T47D (cell line): ENCODE data around the gene PGM2.

ENCODE experiments used
- DNase-seq, 2 experiments: peaks; one replicate each; pipeline versions ENCODE4 v3.0.0 to v3.0.0-alpha.2; 2011 to 2012; ENCODE audit warnings: low read depth in 1 of 2, low spot score in 1 of 2
- JUND ChIP-seq: IDR thresholded peaks from 2 replicates; pipeline ENCODE4 v1.6.1; 2012; ENCODE audit warnings: low read depth
- in situ Hi-C: cut with HindIII; loops from 2 replicates; pipeline ENCODE4 v1.10.0; 2016; ENCODE audit warnings: low sequenced_read_pairs, low pct_unique_long_range_greater_than_20kb

Gene PGM2

GRCh38 chr4:37852376-37852775, 25.9 kb downstream of the PGM2 start:
- TF ChIP-seq JUND = no peak
- no peak for DNase-seq
- in situ Hi-C loops = no loop called here

DNA sequence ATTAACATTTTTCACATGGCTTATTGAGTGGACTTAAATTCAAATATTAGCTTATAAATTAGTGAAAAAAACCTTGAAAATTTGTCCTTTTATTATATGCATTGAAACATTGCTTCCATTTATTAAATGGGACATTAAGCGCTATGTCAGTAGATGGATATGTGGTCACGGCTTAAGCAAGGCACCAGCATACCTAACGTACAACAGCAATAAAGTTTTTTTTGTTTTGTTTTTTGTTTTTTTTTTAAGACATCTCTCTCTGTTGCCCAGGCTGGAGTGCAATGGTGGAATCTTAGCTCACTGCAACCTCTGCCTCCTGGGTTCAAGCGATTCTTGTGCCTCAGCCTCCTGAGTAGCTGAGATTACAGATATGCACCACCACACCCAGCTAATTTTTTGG, 31.6 kb downstream of the PGM2 start:
- DNase-seq = no peak
- in situ Hi-C loops = no loop called here
- TF ChIP-seq JUND = no peak

DNA sequence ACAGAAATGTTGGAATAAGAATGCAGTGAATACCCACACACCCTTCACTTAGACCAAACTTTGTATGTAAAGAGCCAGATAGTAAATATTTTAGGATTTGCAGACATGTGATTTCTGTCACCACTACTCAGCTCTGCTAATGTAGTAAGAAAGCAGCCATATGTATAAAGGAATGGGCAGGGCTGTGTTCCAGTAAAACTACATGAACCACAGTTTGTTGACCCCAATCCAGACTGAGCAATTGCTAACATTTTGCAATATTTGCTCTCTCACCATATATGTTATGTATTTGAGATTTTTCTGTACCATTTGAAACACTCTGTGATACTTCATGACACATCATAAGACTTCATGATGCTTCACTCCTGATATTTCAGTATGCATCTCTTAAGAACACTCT, 32.4 kb downstream of the PGM2 start:
- in situ Hi-C loops = no loop called here
- no peak for DNase-seq
- no peak for TF ChIP-seq JUND

DNA sequence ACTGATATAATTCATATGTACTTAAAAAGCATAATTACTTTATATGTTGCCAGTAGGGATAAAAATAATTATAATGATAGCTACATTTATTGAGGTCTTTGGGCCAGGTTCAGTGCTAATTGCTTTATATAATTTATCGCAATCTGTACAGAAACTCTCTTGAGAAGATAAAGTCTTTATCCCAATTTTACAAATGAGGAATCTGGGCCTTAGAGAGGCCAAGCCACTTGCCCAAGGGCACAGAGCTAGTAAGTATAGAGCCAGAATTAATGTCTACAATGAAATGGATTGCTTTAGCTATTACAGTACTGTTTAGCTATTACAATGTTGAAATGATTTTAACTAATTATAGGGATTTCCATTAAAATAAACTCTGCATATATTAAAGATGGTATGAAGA, 33.8 kb downstream of the PGM2 start:
- in situ Hi-C loops = no loop called here
- no peak for DNase-seq
- TF ChIP-seq JUND = no peak

- in situ Hi-C loops = no loop called here
- DNase-seq = no peak
Observed at GRCh38 chr4:37862961-37863360, 36.5 kb downstream of the PGM2 start.

GRCh38 chr4:37864786-37865185, 38.3 kb downstream of the PGM2 start:
- in situ Hi-C loops = no loop called here
- TF ChIP-seq JUND = no peak
- DNase-seq = no peak

More at GRCh38 chr4:37862961-37863360, 36.5 kb downstream of the PGM2 start:
- TF ChIP-seq JUND = no peak

DNA sequence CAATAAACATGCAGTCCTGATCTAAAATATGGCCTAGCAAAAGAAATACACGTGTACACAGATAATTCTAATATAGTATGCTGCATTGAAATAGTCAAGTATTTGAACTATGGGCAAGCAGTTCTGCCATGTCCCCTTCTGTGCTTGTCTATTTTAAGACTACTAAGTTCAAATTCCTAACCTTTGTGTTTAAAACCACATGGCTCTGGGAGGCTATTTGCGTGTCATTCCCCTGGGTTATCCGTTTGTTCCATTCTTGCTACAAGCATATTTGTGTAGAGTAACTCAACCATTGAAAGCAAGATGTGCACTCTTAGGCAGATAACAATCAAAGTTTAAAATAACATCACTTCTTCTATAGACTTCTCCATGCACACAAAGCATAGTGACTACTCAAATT, 39.0 kb downstream of the PGM2 start:
- no peak for TF ChIP-seq JUND
- in situ Hi-C loops = no loop called here
- DNase-seq = no peak

DNA sequence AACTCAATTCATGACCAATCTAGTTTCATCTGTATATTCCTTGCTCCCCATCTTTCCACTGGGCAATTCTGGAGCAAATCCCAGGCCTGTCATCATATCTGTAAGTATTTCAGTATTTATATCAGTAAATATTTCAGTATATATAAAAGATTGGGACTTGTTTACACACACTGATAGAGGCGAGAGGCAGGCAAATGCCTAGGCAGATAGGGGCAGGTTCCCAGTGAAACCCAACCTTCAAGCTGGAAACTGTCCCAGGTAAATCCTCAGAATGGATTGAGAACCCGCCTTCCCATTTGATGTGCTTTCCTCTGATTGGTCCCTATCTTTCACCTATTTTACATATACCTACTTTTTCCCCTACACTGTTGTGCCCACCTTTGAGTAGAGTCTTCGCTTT, 40.6 kb downstream of the PGM2 start:
- in situ Hi-C loops = no loop called here
- no peak for TF ChIP-seq JUND
- no peak for DNase-seq

DNA sequence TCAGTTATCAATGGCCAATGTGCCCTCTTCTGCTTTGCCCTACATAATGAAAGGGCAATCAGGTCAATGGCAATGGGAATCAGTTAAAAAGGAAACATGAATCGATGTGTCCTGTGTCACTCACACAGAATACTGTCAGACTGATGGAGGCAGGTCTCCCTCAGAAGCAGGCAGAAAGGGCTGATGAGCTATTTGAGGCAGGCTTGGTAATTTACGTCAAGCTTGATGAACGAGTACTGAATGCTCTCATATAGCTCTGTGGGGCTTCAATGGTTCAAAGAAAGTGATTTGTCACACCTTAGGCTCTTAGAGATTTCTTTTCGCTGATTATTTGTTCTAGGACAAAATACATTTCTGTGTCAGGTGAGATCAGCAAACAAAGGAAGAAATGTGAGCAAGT, 41.8 kb downstream of the PGM2 start:
- TF ChIP-seq JUND = no peak
- DNase-seq = no peak

GRCh38 chr4:37872310-37872988, 46.0 kb downstream of the PGM2 start:
- no peak for TF ChIP-seq JUND
- in situ Hi-C loops = no loop called here
- DNase-seq = no peak

More for the DNA sequence above, 41.8 kb downstream of the PGM2 start:
- in situ Hi-C loops = no loop called here

GRCh38 chr4:37873386-37873785, 46.9 kb downstream of the PGM2 start:
- peak in 1 of 2 experiments; percentile 13 for DNase-seq
- no peak for TF ChIP-seq JUND
- in situ Hi-C loops = no loop called here

GRCh38 chr4:37876156-37876555, 49.7 kb downstream of the PGM2 start:
- TF ChIP-seq JUND = no peak
- DNase-seq = no peak
- in situ Hi-C loops = no loop called here

GRCh38 chr4:37879365-37879764, 52.9 kb downstream of the PGM2 start:
- TF ChIP-seq JUND = no peak
- DNase-seq = no peak
- in situ Hi-C loops = no loop called here

- no peak for DNase-seq
- TF ChIP-seq JUND = no peak
- in situ Hi-C loops = no loop called here
Observed at GRCh38 chr4:37881811-37882210, 55.3 kb downstream of the PGM2 start.
